ENCODE measurements around the gene PTPN18. TPM values are rescaled to one million over a fixed set of nuclear protein-coding genes. Genes with fewer than 3 reads are reported as not detected.

PTPN18 gene
- polyA plus RNA-seq, 2 of the 4 experiments (the other 2 are of a cell fraction): 19.6 to 20.4 TPM

DNA sequence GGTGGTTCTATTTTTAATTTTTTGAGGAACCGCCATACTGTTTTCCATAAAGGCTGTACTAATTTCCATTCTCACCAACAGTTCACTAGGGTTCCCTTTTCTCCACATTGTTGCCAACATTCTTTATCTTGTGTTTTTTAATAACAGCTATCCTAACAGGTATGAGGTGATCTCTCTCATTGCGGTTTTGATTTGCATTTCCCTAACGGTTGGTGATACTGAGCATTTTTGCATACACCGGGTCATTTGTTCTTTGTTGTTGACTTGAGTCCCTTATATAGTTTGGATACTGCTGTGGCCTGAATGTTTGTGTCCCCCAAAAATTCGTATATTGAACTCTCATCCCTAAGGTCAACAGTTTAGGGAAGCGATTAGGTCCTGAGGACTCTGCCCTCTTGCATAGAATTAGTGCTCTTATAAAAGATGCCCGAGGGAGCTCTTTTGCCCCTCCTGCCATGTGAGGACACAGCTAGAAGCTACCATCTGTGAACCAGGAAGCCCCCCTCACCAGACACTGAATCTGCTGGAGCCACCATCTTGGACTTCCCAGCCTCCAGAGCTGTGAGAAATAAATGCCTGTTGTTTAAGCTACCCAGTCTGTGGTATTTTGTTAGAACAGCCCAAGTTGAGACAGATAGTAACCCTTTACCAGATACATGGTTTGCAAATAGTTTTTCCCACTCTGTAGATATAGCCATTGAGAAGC is 8.5 kb upstream of the PTPN18 start:
- TF ChIP-seq ZC3H11A (IDR thresholded peaks at IDR 0.05) (no peak), RARB (CRISPR knock-in tag; IDR thresholded peaks at IDR 0.05) (no peak), CHD2 (IDR thresholded peaks at IDR 0.05; ENCODE audit: low read length, partially characterized antibody) (no peak), SMC3 (IDR thresholded peaks at IDR 0.05) (no peak), KDM1A (IDR thresholded peaks at IDR 0.05; ENCODE audit: low read depth) (no peak), EP300 (IDR thresholded peaks at IDR 0.05) (no peak)
- TF ChIP-seq, protein P1, sequence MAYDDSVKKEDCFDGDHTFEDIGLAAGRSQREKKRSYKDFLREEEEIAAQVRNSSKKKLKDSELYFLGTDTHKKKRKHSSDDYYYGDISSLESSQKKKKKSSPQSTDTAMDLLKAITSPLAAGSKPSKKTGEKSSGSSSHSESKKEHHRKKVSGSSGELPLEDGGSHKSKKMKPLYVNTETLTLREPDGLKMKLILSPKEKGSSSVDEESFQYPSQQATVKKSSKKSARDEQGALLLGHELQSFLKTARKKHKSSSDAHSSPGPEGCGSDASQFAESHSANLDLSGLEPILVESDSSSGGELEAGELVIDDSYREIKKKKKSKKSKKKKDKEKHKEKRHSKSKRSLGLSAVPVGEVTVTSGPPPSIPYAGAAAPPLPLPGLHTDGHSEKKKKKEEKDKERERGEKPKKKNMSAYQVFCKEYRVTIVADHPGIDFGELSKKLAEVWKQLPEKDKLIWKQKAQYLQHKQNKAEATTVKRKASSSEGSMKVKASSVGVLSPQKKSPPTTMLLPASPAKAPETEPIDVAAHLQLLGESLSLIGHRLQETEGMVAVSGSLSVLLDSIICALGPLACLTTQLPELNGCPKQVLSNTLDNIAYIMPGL (CRISPR knock-in tag; IDR thresholded peaks at IDR 0.05; ENCODE audit: borderline replicate concordance): no peak
- Histone ChIP-seq H3K9me3 (no peaks in the 10 kb centered on the region), H3K27ac (no peak overlapping the region), H3K4me2 (no peak overlapping the region), H3K4me1 (peaks cover 8% of the 10 kb centered on the region; the same call in 1 of the 3 replicates), H3K4me3 (no peak overlapping the region)
- 91% methylated on average over 7 of the region's 7 CpGs for WGBS (ENCODE audit: missing lambda C conversion rate)
- FAIRE-seq: no peak
- no peak for ATAC-seq
- ChIA-PET CTCF (interaction anchor here (0.7 to 1.9 kb wide), 4 partner anchors 8 to 202 kb away, joined by 3 to 5 read pairs (median 4); partner anchors contain the start of gene PTPN18), POLR2A (no interaction called here)
- DNase-seq (ENCODE audit: low read depth in 1 of 2, low spot score in 1 of 2): no peak

DNA sequence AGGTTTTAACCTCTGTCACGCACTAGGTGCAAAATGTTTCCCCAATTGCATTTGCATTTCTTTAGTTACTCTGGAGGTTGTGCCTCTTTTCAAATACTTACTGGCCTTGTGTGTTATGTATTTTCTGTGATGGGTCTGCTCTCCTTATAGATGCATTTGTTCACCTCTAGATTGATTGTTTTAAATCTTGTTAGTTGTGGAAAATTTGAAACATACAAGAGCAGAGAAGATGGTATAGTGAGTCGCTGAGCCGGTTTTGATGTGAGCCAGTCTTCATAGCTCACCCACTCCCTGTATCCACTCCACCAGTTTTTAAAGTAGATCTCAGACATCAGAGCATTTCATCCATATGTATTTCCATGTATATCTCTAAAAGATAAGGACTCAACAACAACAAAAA is 6.7 kb upstream of the PTPN18 start:
- DNase-seq (ENCODE audit: low read depth in 1 of 2, low spot score in 1 of 2) (no peak), ATAC-seq (no peak), FAIRE-seq (no peak)
- 94% methylated on average over 3 of the region's 3 CpGs for WGBS (ENCODE audit: missing lambda C conversion rate)
- CTCF ChIA-PET: interaction anchor here (0.7 to 1.5 kb wide), 2 partner anchors 16 to 24 kb away, joined by 3 to 4 read pairs; no protein-coding TSS in a partner anchor
- POLR2A ChIA-PET: no interaction called here
- no peak overlapping the region for H3K4me3 ChIP-seq
- no peak overlapping the region for H3K27ac ChIP-seq
- no peak overlapping the region for H3K4me2 ChIP-seq
- TF ChIP-seq NR3C1 (IDR thresholded peaks at IDR 0.05): no peak
- H3K4me1 ChIP-seq: peaks cover 4% of the 10 kb centered on the region; the same call in 2 of the 3 replicates
- no peaks in the 10 kb centered on the region for H3K9me3 ChIP-seq

DNA sequence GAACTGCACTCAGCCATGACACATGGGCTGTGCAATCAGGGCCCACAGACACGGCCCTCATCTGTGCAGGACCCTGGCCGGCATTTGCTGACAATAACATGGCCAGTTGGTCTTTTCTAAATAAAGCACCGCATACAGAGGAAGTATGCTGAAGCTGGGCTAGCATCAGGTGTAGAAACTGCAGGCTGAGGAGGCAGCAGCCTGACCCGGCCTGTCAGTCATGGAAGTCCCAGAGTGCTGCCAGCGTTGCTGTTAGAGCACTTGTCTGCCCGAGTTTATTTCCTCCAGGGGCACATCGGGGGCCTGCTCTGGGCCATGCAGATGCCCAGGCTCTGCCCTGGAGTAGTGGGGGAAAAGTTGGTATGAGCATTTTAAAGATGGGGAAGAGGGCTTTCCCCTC is 4.1 kb upstream of the PTPN18 start:
- POLR2A ChIA-PET: interaction anchor here (1.6 kb wide), 1 partner anchor 9 kb away, joined by 5 read pairs; the partner anchor contains the start of gene IMP4
- FAIRE-seq (no peak), DNase-seq (ENCODE audit: low read depth in 1 of 2, low spot score in 1 of 2) (no peak), ATAC-seq (no peak)
- CTCF ChIA-PET: interaction anchor here (5.5 kb wide), 1 partner anchor 21 kb away, joined by 27 read pairs; no protein-coding TSS in a partner anchor
- Histone ChIP-seq H3K27ac (no peak overlapping the region), H3K4me1 (peaks cover 14% of the 10 kb centered on the region; the same call in 2 of the 3 replicates), H3K9me3 (no peaks in the 10 kb centered on the region), H3K4me3 (no peak overlapping the region), H3K4me2 (no peak overlapping the region)
- no peak for TF ChIP-seq CEBPB (IDR thresholded peaks at IDR 0.05)
- no peak for TF ChIP-seq NPAS2 (CRISPR knock-in tag; IDR thresholded peaks at IDR 0.05; ENCODE audit: borderline replicate concordance)
- no peak for TF ChIP-seq NFE2L2 (conservative IDR thresholded peaks at IDR 0.05; ENCODE audit: low read length)
- TF ChIP-seq SREBF2 (IDR thresholded peaks at IDR 0.05): no peak
- TF ChIP-seq RCOR1 (IDR thresholded peaks at IDR 0.05; ENCODE audit: low read depth, low read length): no peak
- no peak for TF ChIP-seq RARB (CRISPR knock-in tag; IDR thresholded peaks at IDR 0.05)
- 66% methylated on average over 6 of the region's 7 CpGs for WGBS (ENCODE audit: missing lambda C conversion rate)

DNA sequence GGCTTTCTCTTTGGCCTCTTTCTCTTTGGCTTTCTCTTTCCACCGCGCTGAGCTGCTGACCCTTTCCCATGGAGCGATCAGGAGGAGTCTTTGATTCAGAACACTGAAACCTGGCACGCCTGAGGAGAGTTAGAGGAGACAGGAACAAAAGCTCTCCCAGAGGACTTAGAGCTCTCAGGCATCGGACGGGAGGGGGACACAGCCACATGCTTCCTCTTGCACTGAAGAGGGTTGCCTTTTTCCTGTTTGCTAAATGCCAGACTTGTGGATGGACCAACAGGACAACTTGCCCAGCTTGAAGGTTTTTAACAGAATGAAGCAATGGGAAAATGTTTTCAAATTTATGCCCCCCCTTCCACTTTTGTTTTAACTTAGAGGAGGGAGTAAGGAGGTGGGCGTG is 3.6 kb upstream of the PTPN18 start:
- ATAC-seq (no peak), DNase-seq (ENCODE audit: low read depth in 1 of 2, low spot score in 1 of 2) (no peak), FAIRE-seq (no peak)
- Histone ChIP-seq H3K4me1 (peaks cover 17% of the 10 kb centered on the region; the same call in 2 of the 3 replicates), H3K27ac (no peak overlapping the region), H3K9me3 (no peaks in the 10 kb centered on the region), H3K4me2 (no peak overlapping the region), H3K4me3 (no peak overlapping the region)
- CTCF ChIA-PET: interaction anchor here (0.8 to 5.5 kb wide), 3 partner anchors 8 to 21 kb away, joined by 3 to 27 read pairs (median 3); partner anchors contain the start of gene IMP4
- POLR2A ChIA-PET: interaction anchor here (1.6 kb wide), 1 partner anchor 9 kb away, joined by 5 read pairs; the partner anchor contains the start of gene IMP4
- TF ChIP-seq RCOR1 (IDR thresholded peaks at IDR 0.05; ENCODE audit: low read depth, low read length) (no peak), POLR2A (IDR thresholded peaks at IDR 0.05; ENCODE audit: low read length) (no peak), TP53 (CRISPR knock-in tag; IDR thresholded peaks at IDR 0.05) (no peak), ZSCAN20 (CRISPR knock-in tag; IDR thresholded peaks at IDR 0.05) (no peak), ZC3H11A (IDR thresholded peaks at IDR 0.05) (no peak), POLR2AphosphoS2 (conservative IDR thresholded peaks at IDR 0.05; ENCODE audit: low read length) (no peak), CBX2 (IDR thresholded peaks at IDR 0.05; ENCODE audit: borderline replicate concordance, low read depth) (no peak), NR3C1 (IDR thresholded peaks at IDR 0.05) (no peak), FOXS1 (CRISPR knock-in tag; IDR thresholded peaks at IDR 0.05) (no peak), HEYL (CRISPR knock-in tag; IDR thresholded peaks at IDR 0.05) (no peak)
- TF ChIP-seq, protein P1 (CRISPR knock-in tag; IDR thresholded peaks at IDR 0.05; ENCODE audit: borderline replicate concordance): no peak
- TF ChIP-seq, protein P2, sequence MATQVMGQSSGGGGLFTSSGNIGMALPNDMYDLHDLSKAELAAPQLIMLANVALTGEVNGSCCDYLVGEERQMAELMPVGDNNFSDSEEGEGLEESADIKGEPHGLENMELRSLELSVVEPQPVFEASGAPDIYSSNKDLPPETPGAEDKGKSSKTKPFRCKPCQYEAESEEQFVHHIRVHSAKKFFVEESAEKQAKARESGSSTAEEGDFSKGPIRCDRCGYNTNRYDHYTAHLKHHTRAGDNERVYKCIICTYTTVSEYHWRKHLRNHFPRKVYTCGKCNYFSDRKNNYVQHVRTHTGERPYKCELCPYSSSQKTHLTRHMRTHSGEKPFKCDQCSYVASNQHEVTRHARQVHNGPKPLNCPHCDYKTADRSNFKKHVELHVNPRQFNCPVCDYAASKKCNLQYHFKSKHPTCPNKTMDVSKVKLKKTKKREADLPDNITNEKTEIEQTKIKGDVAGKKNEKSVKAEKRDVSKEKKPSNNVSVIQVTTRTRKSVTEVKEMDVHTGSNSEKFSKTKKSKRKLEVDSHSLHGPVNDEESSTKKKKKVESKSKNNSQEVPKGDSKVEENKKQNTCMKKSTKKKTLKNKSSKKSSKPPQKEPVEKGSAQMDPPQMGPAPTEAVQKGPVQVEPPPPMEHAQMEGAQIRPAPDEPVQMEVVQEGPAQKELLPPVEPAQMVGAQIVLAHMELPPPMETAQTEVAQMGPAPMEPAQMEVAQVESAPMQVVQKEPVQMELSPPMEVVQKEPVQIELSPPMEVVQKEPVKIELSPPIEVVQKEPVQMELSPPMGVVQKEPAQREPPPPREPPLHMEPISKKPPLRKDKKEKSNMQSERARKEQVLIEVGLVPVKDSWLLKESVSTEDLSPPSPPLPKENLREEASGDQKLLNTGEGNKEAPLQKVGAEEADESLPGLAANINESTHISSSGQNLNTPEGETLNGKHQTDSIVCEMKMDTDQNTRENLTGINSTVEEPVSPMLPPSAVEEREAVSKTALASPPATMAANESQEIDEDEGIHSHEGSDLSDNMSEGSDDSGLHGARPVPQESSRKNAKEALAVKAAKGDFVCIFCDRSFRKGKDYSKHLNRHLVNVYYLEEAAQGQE (IDR thresholded peaks at IDR 0.05): no peak
- TF ChIP-seq, protein P3, sequence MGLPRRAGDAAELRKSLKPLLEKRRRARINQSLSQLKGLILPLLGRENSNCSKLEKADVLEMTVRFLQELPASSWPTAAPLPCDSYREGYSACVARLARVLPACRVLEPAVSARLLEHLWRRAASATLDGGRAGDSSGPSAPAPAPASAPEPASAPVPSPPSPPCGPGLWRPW (IDR thresholded peaks at IDR 0.05): no peak
- 92% methylated on average over 7 of the region's 7 CpGs for WGBS (ENCODE audit: missing lambda C conversion rate)

Data from A549 (cell line).